Cardiac muscle cell (in vitro differentiated cells and primary cell): ENCODE measurements around the gene CCDC174. TPM values are rescaled to one million over a fixed set of nuclear protein-coding genes. Genes with fewer than 3 reads are reported as not detected.

ENCODE experiments used
- DNase-seq, 2 donors: peaks; one replicate each; pipeline versions ENCODE4 v3.0.0 to v3.0.0-alpha.2; 2010 to 2017; ENCODE audit warnings: low read depth in 1 of 2, low spot score in 1 of 2
- H3K27ac ChIP-seq: fragments of 200-600 bp; sonication (generic); 2 replicates; pipeline ENCODE4 v1.5.1; 2016
- H3K27me3 ChIP-seq: fragments of 200-600 bp; sonication (generic); 2 replicates; pipeline ENCODE4 v1.6.0; 2016; ENCODE audit warnings: control low read depth
- H3K36me3 ChIP-seq: fragments of 200-600 bp; sonication (generic); 2 replicates; pipeline ENCODE4 v1.5.1; 2016; ENCODE audit warnings: control low read depth
- H3K4me1 ChIP-seq: fragments of 200-600 bp; sonication (generic); 2 replicates; pipeline ENCODE4 v1.8.1; 2017; ENCODE audit warnings: low read depth, mild to moderate bottlenecking, mixed run types
- H3K4me3 ChIP-seq: fragments of 200-600 bp; sonication (generic); 2 replicates; pipeline ENCODE4 v1.5.1; 2016; ENCODE audit warnings: mild to moderate bottlenecking
- H3K9me3 ChIP-seq: fragments of 200-600 bp; sonication (generic); 2 replicates; pipeline ENCODE4 v1.5.1; 2017; ENCODE audit warnings: low read depth, mild to moderate bottlenecking, control low read depth
- polyA plus RNA-seq: library from polyadenylated mRNA; unstranded; fragments of >200 nt; fragmentation: Nextera tagmentation; extraction: Ambion mirVana; gene quantifications from 2 replicates; pipeline ENCODE4 v1.2.1, GENCODE V29; 2016
- total RNA-seq: library from RNA; depleted of rRNA; stranded (reverse); fragments of >200 nt; gene quantifications from 2 replicates; pipeline ENCODE4 v1.2.3, GENCODE V29; 2016
- TF ChIP-seq, protein P1 (sequence below): IDR thresholded peaks from 2 replicates; pipeline ENCODE4 v1.5.1; 2012; ENCODE audit warnings: low read depth, mild to moderate bottlenecking, low read length

Gene CCDC174
- total and polyA plus RNA-seq, 2 experiments from 2014 or later, result 18.6 to 19.2 TPM

DNA sequence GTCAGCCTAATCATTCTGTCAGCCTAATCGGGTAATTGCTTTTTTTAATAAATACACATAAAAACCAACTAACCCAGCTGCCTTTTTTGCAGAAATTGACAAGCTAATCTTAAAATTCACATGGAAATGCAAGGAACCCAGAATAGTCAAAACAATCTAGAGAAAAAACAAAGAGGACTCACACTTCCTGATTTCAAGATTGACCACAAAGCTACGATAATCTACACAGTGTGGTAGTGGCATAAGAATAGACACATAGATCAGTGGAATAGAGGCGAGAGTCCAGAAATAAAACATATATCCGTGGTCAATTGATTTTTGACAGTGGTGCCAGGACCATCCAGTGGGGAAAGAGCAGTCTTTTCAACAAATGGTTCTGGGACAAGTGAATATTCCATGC is 21.0 kb downstream of the CCDC174 start:
- no peak for DNase-seq
- H3K27ac ChIP-seq, result no peak overlapping the region
- H3K9me3 ChIP-seq, result no peaks in the 10 kb centered on the region
- H3K4me3 ChIP-seq, result no peak overlapping the region
- TF ChIP-seq, protein P1, sequence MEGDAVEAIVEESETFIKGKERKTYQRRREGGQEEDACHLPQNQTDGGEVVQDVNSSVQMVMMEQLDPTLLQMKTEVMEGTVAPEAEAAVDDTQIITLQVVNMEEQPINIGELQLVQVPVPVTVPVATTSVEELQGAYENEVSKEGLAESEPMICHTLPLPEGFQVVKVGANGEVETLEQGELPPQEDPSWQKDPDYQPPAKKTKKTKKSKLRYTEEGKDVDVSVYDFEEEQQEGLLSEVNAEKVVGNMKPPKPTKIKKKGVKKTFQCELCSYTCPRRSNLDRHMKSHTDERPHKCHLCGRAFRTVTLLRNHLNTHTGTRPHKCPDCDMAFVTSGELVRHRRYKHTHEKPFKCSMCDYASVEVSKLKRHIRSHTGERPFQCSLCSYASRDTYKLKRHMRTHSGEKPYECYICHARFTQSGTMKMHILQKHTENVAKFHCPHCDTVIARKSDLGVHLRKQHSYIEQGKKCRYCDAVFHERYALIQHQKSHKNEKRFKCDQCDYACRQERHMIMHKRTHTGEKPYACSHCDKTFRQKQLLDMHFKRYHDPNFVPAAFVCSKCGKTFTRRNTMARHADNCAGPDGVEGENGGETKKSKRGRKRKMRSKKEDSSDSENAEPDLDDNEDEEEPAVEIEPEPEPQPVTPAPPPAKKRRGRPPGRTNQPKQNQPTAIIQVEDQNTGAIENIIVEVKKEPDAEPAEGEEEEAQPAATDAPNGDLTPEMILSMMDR, result no peak
- no peaks in the 10 kb centered on the region for H3K27me3 ChIP-seq
- no peaks in the 10 kb centered on the region for H3K4me1 ChIP-seq
- H3K36me3 ChIP-seq, result peaks cover 44% of the 10 kb centered on the region

DNA sequence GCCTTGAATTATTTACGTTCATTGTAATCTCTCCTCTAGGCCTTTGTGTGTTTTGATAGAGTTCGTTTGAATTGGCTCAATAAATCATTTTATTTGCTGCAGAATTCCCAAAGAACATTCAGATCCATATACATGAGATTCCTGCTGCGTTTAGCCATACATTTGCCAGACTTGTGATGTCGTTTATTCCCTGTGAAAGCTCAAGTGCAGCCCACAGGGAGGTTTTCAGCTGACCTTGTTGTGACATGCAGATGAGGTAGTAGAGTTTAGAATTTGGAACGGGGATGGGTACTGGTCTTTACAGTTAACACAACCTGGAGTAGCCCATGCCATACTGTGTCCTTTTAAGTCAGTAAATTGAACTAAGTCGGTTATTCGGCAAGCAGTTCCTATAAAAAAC is 23.3 kb downstream of the CCDC174 start, which contains the start of gene C3orf20:
Gene C3orf20, plus strand, starts transcription at position 301 of the 400 bp plus-strand sequence. CDS start 7,573 bp downstream, outside the sequence.
- H3K36me3 ChIP-seq, result peaks cover 23% of the 10 kb centered on the region
- no peak for DNase-seq
- no peaks in the 10 kb centered on the region for H3K27me3 ChIP-seq
- no peaks in the 10 kb centered on the region for H3K9me3 ChIP-seq
- no peak within 1 kb of the TSS for H3K27ac ChIP-seq
- H3K4me1 ChIP-seq, result no peaks in the 10 kb centered on the region
- no peak within 1 kb of the TSS for H3K4me3 ChIP-seq
- TF ChIP-seq, protein P1, result no peak

DNA sequence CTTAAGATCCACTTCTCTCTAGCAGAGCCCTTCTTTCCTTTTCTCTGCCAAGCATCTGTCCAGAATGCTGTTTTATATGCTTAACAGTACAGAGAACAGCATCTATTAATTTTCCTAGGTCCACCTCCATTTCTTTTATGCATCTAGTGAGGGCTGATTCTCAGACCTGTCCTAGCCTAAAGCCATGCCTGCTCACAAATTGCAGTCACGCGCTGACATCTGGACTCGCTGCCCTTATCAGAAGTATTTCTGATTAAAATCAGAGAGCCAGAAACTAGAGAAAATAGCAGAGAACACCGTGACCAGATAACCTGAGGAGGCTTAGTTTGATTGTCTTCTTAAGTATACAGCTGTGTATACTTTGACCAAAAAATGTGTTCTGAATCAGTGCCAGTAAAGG is 25.3 kb downstream of the CCDC174 start:
- TF ChIP-seq, protein P1, result no peak
- Histone ChIP-seq H3K4me1 (no peaks in the 10 kb centered on the region), H3K36me3 (peaks cover 4% of the 10 kb centered on the region), H3K27ac (no peak overlapping the region), H3K27me3 (no peaks in the 10 kb centered on the region), H3K4me3 (no peak overlapping the region), H3K9me3 (peaks cover 3% of the 10 kb centered on the region)
- DNase-seq, result no peak

DNA sequence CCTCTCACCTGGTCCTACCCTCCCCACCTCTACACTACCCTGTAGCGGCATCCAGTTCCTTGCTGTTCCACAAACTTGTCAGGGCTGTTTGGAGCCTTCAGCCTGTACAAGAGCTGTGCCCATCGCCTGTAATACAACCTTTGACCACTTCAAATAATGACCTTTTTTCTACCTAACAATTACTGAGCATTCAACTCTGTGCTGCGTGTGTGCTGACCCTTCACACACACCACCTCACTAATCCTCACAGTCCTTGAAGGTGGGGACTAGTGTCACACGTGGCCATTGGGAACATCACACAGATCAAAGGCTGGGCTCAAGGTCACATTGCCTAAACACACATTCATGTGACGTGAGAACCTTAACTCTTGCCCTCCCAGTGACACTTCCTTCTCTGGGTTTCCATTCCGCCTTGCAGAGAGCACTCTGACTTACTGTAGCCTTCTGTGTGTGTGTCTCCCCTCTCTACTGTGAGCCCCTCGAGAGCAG is 26.5 kb downstream of the CCDC174 start:
- Histone ChIP-seq H3K4me1 (no peaks in the 10 kb centered on the region), H3K36me3 (no peaks in the 10 kb centered on the region), H3K9me3 (peaks cover 3% of the 10 kb centered on the region), H3K27ac (no peak overlapping the region), H3K27me3 (no peaks in the 10 kb centered on the region), H3K4me3 (no peak overlapping the region)
- peak in 1 of 2 donors; percentile 5 for DNase-seq
- TF ChIP-seq, protein P1, result no peak

DNA sequence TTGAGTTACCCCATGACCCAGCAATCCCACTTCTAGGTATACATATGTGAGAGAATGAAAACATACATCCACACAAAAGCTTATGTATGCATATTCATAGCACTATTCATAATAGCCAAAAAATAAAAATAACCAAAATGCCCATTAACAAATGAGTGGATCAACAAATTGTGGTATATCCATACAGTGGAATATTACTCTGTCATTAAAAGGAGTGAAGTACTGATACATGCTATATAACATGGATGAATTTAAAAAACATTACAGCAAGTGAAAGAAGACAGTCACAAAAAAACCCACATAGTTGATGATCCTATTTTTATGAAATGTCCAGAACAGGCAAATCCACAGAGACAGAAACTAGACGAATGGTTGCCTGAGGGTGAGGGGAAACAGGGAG is 28.6 kb downstream of the CCDC174 start:
- Histone ChIP-seq H3K27ac (no peak overlapping the region), H3K4me3 (no peak overlapping the region), H3K9me3 (peaks cover 3% of the 10 kb centered on the region), H3K4me1 (no peaks in the 10 kb centered on the region), H3K36me3 (no peaks in the 10 kb centered on the region), H3K27me3 (no peaks in the 10 kb centered on the region)
- TF ChIP-seq, protein P1, result no peak
- no peak for DNase-seq
